ENCODE results near the gene PIK3CD.
"Not testable (repeated sequence)": the region's sequence is repeated elsewhere in the genome, so short reads cannot be mapped to it uniquely, and the experiment has no call there.

PIK3CD gene

GRCh38 chr1:9726406-9726805 lies 74.9 kb downstream of the PIK3CD start:
- H3K4me3 ChIP-seq (ENCODE audit: low read length): no peak overlapping the region
- no peak for DNase-seq (ENCODE audit: low read depth, low spot score)

GRCh38 chr1:9726905-9727595 lies 75.5 kb downstream of the PIK3CD start:
- H3K4me3 ChIP-seq (ENCODE audit: low read length): no peak overlapping the region
- no peak for DNase-seq (ENCODE audit: low read depth, low spot score)

- no peak overlapping the region for H3K4me3 ChIP-seq (ENCODE audit: low read length)
- DNase-seq (ENCODE audit: low read depth, low spot score): peak; percentile 76
Observed at GRCh38 chr1:9728451-9729295, 77.1 kb downstream of the PIK3CD start.

GRCh38 chr1:9729523-9729922 lies 78.0 kb downstream of the PIK3CD start:
- DNase-seq (ENCODE audit: low read depth, low spot score): no peak
- no peak overlapping the region for H3K4me3 ChIP-seq (ENCODE audit: low read length)

- H3K4me3 ChIP-seq (ENCODE audit: low read length): no peak overlapping the region
- no peak for DNase-seq (ENCODE audit: low read depth, low spot score)
Observed at GRCh38 chr1:9730096-9730901, 78.8 kb downstream of the PIK3CD start.

GRCh38 chr1:9731051-9731537 lies 79.6 kb downstream of the PIK3CD start:
- DNase-seq (ENCODE audit: low read depth, low spot score): no peak

GRCh38 chr1:9731561-9731960 lies 80.0 kb downstream of the PIK3CD start:
- H3K4me3 ChIP-seq (ENCODE audit: low read length): no peak overlapping the region
- no peak for DNase-seq (ENCODE audit: low read depth, low spot score)

More at GRCh38 chr1:9731051-9731537, 79.6 kb downstream of the PIK3CD start:
- H3K4me3 ChIP-seq (ENCODE audit: low read length): no peak overlapping the region

- no peak for DNase-seq (ENCODE audit: low read depth, low spot score)
- no peak overlapping the region for H3K4me3 ChIP-seq (ENCODE audit: low read length)
Observed at GRCh38 chr1:9732123-9732971, 80.8 kb downstream of the PIK3CD start.

GRCh38 chr1:9733160-9733789 lies 81.7 kb downstream of the PIK3CD start:
- no peak overlapping the region for H3K4me3 ChIP-seq (ENCODE audit: low read length)
- no peak for DNase-seq (ENCODE audit: low read depth, low spot score)

GRCh38 chr1:9735800-9736199 lies 84.3 kb downstream of the PIK3CD start:
- no peak overlapping the region for H3K4me3 ChIP-seq (ENCODE audit: low read length)
- no peak for DNase-seq (ENCODE audit: low read depth, low spot score)

GRCh38 chr1:9736241-9736640 lies 84.7 kb downstream of the PIK3CD start:
- no peak for DNase-seq (ENCODE audit: low read depth, low spot score)

GRCh38 chr1:9737057-9737456 lies 85.5 kb downstream of the PIK3CD start:
- no peak overlapping the region for H3K4me3 ChIP-seq (ENCODE audit: low read length)
- no peak for DNase-seq (ENCODE audit: low read depth, low spot score)

More at GRCh38 chr1:9736241-9736640, 84.7 kb downstream of the PIK3CD start:
- no peak overlapping the region for H3K4me3 ChIP-seq (ENCODE audit: low read length)

- no peak overlapping the region for H3K4me3 ChIP-seq (ENCODE audit: low read length)
- DNase-seq (ENCODE audit: low read depth, low spot score): no peak
Observed at GRCh38 chr1:9737671-9738070, 86.1 kb downstream of the PIK3CD start.

GRCh38 chr1:9744106-9744799 lies 92.7 kb downstream of the PIK3CD start:
- H3K4me3 ChIP-seq (ENCODE audit: low read length): no peak overlapping the region
- no peak for DNase-seq (ENCODE audit: low read depth, low spot score)

- no peak for DNase-seq (ENCODE audit: low read depth, low spot score)
- H3K4me3 ChIP-seq (ENCODE audit: low read length): no peak overlapping the region
Observed at GRCh38 chr1:9746211-9746610, 94.7 kb downstream of the PIK3CD start.

GRCh38 chr1:9746651-9747050 lies 95.1 kb downstream of the PIK3CD start:
- no peak for DNase-seq (ENCODE audit: low read depth, low spot score)
- no peak overlapping the region for H3K4me3 ChIP-seq (ENCODE audit: low read length)

- DNase-seq (ENCODE audit: low read depth, low spot score); H3K4me3 ChIP-seq (ENCODE audit: low read length): not testable (repeated sequence)
Observed at GRCh38 chr1:9748391-9748790, 96.9 kb downstream of the PIK3CD start.

GRCh38 chr1:9749361-9749760 lies 97.8 kb downstream of the PIK3CD start:
- no peak for DNase-seq (ENCODE audit: low read depth, low spot score)
- H3K4me3 ChIP-seq (ENCODE audit: low read length): no peak overlapping the region

Data from Jurkat, Clone E6-1 (cell line).